ENCODE data around the gene MAB21L3. TPM values are rescaled to one million over a fixed set of nuclear protein-coding genes. Genes with fewer than 3 reads are reported as not detected.

The MAB21L3 gene
- polyA plus RNA-seq, 1 experiment: 0.34 TPM

DNA sequence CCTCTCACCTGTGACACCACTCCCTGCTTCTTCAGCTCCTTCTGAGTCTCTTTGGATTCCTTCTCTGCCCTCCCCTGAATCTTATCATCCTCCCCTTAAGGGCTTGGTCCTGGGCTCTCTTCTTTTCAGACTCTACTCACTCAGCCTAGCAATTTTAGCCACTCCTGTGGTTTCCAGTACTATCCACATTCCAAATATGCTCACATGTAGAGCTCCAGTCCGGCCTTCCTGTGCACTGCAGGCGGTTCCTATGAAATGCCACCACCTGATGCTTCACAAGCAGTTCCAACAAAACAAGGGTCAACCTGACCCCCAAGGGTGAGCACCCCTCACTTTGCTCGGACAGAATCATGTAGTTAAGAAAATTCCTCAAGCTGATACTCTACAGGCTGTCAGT is 35.9 kb downstream of the MAB21L3 start:
- POLR2A ChIA-PET: no interaction called here
- H3K27me3 ChIP-seq (ENCODE audit: control insufficient read depth, insufficient read depth, low read length): peaks cover 2% of the 10 kb centered on the region; the same call in 1 of the 2 replicates

DNA sequence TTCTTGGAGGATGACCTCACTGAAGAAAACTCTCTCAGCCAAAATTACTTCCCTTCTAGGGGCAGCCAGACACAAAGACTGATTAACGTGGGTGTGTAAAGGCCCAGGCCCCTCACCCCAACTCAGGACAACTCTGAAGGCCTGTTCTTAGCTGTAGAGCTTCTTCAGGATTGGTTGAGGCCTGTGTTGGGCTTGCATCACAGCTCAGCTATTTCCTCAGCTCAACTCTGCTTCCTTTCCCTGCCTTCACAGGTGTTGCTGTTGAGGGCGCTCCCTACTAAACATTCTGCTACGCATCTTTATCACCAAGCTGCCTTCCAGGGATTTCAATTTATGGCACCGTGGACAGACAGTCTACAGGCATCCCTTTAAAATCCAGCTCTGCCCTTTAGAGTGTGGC is 36.8 kb downstream of the MAB21L3 start:
- no peak overlapping the region for H3K4me3 ChIP-seq (ENCODE audit: low read depth, low read length)
- DNase-seq (ENCODE audit: low read depth): no peak
- TF ChIP-seq, protein P1, sequence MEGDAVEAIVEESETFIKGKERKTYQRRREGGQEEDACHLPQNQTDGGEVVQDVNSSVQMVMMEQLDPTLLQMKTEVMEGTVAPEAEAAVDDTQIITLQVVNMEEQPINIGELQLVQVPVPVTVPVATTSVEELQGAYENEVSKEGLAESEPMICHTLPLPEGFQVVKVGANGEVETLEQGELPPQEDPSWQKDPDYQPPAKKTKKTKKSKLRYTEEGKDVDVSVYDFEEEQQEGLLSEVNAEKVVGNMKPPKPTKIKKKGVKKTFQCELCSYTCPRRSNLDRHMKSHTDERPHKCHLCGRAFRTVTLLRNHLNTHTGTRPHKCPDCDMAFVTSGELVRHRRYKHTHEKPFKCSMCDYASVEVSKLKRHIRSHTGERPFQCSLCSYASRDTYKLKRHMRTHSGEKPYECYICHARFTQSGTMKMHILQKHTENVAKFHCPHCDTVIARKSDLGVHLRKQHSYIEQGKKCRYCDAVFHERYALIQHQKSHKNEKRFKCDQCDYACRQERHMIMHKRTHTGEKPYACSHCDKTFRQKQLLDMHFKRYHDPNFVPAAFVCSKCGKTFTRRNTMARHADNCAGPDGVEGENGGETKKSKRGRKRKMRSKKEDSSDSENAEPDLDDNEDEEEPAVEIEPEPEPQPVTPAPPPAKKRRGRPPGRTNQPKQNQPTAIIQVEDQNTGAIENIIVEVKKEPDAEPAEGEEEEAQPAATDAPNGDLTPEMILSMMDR (IDR thresholded peaks at IDR 0.05; ENCODE audit: insufficient read depth, low read depth, low read length): no peak
- no peaks in the 10 kb centered on the region for H3K36me3 ChIP-seq (ENCODE audit: control insufficient read depth, insufficient read depth, low read length)
- ChIA-PET POLR2A (interaction anchor here (0.5 kb wide), 1 partner anchor 170 kb away, joined by 3 read pairs; no protein-coding TSS in a partner anchor), CTCF (interaction anchor here (0.8 to 10.7 kb wide), 5 partner anchors 8 to 351 kb away, joined by 3 to 164 read pairs (median 52); no protein-coding TSS in a partner anchor)
- H3K27me3 ChIP-seq (ENCODE audit: control insufficient read depth, insufficient read depth, low read length): peaks cover 2% of the 10 kb centered on the region; the same call in 1 of the 2 replicates

More for the DNA sequence above, 35.9 kb downstream of the MAB21L3 start:
- no peak overlapping the region for H3K4me3 ChIP-seq (ENCODE audit: low read depth, low read length)
- CTCF ChIA-PET: interaction anchor here (5.9 to 10.7 kb wide), 3 partner anchors 7 to 352 kb away, joined by 52 to 164 read pairs (median 95); no protein-coding TSS in a partner anchor
- DNase-seq (ENCODE audit: low read depth): no peak
- H3K36me3 ChIP-seq (ENCODE audit: control insufficient read depth, insufficient read depth, low read length): no peaks in the 10 kb centered on the region
- TF ChIP-seq, protein P1 (IDR thresholded peaks at IDR 0.05; ENCODE audit: insufficient read depth, low read depth, low read length): no peak

DNA sequence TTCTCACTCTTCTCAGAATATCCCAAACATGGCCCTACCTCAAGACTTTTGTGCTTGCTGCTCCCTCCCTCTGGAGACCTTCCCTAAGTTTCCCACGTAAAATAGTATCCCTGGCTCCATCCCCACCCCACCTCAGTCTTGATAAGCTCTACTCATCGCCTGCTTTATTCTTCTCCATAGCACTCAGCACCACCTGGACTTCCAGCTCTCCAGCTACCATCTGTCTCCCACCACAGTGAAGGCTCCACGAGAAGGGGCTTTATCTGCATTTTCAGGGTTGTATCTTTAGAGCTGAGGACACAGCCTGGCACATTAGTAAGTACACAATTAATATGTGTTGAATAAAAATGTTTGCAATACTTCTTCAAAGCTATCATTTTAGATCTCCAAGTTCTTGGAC is 37.8 kb downstream of the MAB21L3 start:
- H3K27me3 ChIP-seq (ENCODE audit: control insufficient read depth, insufficient read depth, low read length): peaks cover 3% of the 10 kb centered on the region
- CTCF ChIA-PET: interaction anchor here (1.6 to 10.7 kb wide), 4 partner anchors 9 to 350 kb away, joined by 6 to 164 read pairs (median 74); no protein-coding TSS in a partner anchor
- TF ChIP-seq, protein P1 (IDR thresholded peaks at IDR 0.05; ENCODE audit: insufficient read depth, low read depth, low read length): no peak
- H3K4me3 ChIP-seq (ENCODE audit: low read depth, low read length): no peak overlapping the region
- POLR2A ChIA-PET: no interaction called here
- H3K36me3 ChIP-seq (ENCODE audit: control insufficient read depth, insufficient read depth, low read length): no peaks in the 10 kb centered on the region
- DNase-seq (ENCODE audit: low read depth): no peak

DNA sequence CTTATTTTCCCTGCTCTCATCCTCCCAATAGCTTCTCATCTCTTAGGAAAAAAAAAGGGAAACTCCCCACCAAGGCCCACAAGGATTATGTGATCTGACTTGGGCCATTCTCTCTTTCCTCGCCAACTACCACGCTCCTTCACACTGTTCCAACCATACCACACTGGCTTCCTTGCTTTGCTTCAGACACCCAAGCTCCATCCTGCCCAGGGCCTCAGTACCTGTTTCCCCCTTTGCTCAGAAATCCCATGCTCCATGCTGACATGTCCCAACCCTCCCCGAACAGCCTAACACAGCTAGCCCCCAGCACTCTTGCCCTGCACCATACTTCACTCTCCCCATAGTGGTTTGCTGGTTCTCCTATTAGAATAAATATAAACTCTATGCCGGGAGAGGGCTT is 39.2 kb downstream of the MAB21L3 start:
- H3K4me3 ChIP-seq (ENCODE audit: low read depth, low read length): no peak overlapping the region
- no peaks in the 10 kb centered on the region for H3K36me3 ChIP-seq (ENCODE audit: control insufficient read depth, insufficient read depth, low read length)
- TF ChIP-seq, protein P1 (IDR thresholded peaks at IDR 0.05; ENCODE audit: insufficient read depth, low read depth, low read length): no peak
- POLR2A ChIA-PET: no interaction called here
- CTCF ChIA-PET: interaction anchor here (0.7 to 10.7 kb wide), 14 partner anchors 8 to 348 kb away, joined by 3 to 164 read pairs (median 5); no protein-coding TSS in a partner anchor
- DNase-seq (ENCODE audit: low read depth): no peak
- peaks cover 12% of the 10 kb centered on the region for H3K27me3 ChIP-seq (ENCODE audit: control insufficient read depth, insufficient read depth, low read length)

DNA sequence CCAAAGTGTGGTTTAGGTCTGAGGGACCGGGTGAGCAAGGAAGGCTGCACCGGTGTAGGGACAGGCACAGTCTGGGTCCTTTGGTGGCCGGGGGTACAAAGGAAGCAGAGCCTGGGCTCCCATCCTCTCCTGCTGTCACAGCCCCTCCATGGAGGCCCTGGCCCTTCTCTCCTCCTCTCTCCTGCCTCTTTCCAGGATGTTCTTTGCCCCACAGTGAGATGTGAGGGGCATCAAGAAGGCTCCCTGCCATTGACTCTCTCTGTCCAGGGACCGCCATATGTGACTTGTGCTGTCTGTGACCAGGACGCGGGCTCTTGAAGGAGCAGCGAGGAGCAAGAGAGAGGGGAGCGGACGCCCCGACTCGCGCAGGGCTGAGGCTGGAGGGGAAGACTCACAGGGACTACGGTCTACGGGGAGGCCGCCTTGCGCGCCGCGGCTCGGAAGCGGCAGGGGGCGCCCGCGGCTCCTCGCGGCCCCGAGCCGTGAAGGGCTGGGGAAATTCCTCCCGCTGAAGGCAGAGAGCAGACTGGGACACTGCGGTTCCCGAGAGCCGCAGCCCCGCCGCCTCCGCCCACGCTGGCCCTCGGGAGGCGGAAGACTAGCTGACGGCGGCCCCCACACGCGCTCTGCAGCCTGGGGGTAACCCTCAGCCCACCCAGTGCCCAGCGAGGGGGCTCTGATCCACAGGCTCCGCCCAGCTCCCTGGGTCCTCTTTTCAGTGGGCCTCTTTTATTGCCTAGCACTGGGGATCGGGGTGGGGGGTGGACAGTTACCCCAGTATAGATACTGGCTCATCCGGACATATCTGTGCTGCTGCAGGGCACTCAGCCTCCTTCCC is 40.8 kb downstream of the MAB21L3 start:
- peak; percentile 9 for DNase-seq (ENCODE audit: low read depth)
- Histone ChIP-seq H3K27me3 (ENCODE audit: control insufficient read depth, insufficient read depth, low read length) (peaks cover 16% of the 10 kb centered on the region), H3K36me3 (ENCODE audit: control insufficient read depth, insufficient read depth, low read length) (no peaks in the 10 kb centered on the region), H3K4me3 (ENCODE audit: low read depth, low read length) (peak overlapping the region; percentile 44)
- POLR2A ChIA-PET: no interaction called here
- CTCF ChIA-PET: interaction anchor here (0.7 to 10.7 kb wide), 13 partner anchors 9 to 347 kb away, joined by 3 to 164 read pairs (median 6); no protein-coding TSS in a partner anchor
- TF ChIP-seq, protein P1 (IDR thresholded peaks at IDR 0.05; ENCODE audit: insufficient read depth, low read depth, low read length): peak; percentile 69

Data from BJ (cell line).